ENCODE measurements around the gene SCG5.

DNA sequence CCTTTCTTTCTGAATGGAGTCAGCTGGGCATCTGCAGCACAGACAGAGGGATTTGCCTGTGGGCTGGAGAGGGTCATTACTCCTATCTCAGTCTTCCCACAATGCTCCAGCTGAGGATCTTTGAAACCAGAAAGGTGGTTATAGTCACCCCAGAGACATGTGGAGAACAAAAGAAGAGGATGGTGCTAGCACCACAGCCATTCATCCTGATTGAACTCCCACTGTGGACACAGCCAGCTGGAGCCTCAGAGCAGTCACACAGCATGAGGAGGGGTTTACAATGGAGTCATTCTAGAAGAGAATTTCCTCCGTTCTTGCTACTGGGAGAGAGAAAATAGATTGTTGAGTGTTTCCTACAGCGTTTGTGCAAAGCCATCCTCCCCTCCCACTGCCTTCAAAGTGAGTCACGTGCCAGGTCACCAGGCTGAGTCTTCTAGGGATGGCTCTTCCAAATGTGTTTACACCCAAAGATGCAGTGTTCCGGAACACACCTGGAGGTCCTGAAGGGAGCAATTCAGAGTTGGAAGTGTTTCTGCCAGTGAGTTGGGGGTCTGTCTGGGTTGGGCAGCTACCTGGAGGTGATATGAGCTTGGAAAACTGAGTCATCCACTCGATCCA is 57.4 kb downstream of the SCG5 start:
- TF ChIP-seq TAF1 (IDR thresholded peaks at IDR 0.05; ENCODE audit: borderline replicate concordance, insufficient read depth, low read length) (no peak), POLR2AphosphoS5 (IDR thresholded peaks at IDR 0.05; ENCODE audit: low read depth, low read length) (no peak), SIN3A (IDR thresholded peaks at IDR 0.05; ENCODE audit: borderline replicate concordance, insufficient read depth, low read length) (no peak), FOXP2 (optimal IDR thresholded peaks at IDR 0.05; ENCODE audit: borderline replicate concordance, extremely low read depth, extremely low read length, insufficient read depth) (no peak)
- TF ChIP-seq, protein P1, sequence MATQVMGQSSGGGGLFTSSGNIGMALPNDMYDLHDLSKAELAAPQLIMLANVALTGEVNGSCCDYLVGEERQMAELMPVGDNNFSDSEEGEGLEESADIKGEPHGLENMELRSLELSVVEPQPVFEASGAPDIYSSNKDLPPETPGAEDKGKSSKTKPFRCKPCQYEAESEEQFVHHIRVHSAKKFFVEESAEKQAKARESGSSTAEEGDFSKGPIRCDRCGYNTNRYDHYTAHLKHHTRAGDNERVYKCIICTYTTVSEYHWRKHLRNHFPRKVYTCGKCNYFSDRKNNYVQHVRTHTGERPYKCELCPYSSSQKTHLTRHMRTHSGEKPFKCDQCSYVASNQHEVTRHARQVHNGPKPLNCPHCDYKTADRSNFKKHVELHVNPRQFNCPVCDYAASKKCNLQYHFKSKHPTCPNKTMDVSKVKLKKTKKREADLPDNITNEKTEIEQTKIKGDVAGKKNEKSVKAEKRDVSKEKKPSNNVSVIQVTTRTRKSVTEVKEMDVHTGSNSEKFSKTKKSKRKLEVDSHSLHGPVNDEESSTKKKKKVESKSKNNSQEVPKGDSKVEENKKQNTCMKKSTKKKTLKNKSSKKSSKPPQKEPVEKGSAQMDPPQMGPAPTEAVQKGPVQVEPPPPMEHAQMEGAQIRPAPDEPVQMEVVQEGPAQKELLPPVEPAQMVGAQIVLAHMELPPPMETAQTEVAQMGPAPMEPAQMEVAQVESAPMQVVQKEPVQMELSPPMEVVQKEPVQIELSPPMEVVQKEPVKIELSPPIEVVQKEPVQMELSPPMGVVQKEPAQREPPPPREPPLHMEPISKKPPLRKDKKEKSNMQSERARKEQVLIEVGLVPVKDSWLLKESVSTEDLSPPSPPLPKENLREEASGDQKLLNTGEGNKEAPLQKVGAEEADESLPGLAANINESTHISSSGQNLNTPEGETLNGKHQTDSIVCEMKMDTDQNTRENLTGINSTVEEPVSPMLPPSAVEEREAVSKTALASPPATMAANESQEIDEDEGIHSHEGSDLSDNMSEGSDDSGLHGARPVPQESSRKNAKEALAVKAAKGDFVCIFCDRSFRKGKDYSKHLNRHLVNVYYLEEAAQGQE (IDR thresholded peaks at IDR 0.05; ENCODE audit: insufficient read depth in 1 of 2, low read depth in 2 of 2, low read length in 2 of 2): no peak
